Loucy (cell line): Measurements from ENCODE around the gene INPP4B.

Source experiments
- CTCF ChIP-seq: fragments of 200-600 bp; sonication (generic); conservative IDR thresholded peaks from 2 replicates; pipeline ENCODE4 v1.5.1; 2014; ENCODE audit warnings: mild to moderate bottlenecking, antibody characterized with exemption, low read length
- EZH2phosphoT487 ChIP-seq: fragments of 200-600 bp; IDR thresholded peaks from 2 replicates; pipeline ENCODE4 v1.6.1; 2018; ENCODE audit warnings: antibody characterized with exemption, mild to moderate bottlenecking, moderate library complexity, borderline replicate concordance

DNA sequence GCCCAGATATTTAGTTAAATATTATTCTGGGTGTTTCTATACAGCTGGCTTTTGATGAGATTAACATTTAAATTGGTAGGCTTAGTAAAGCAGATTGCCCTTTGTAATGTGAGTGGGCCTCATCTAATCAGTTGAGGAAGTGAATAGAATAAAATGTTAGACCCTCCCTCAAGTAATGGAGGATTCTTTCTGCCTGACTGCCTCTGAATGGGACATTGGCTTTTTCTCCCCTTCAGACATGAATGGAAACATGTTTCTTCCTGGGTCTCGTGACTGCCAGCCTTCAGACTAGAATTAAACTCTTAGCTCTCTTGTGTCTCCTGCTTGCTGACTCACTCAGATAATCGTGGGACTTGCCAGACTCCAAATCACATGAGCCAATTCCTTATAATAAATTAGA lies 266.7 kb downstream of the INPP4B start:
- TF ChIP-seq CTCF (no peak), EZH2phosphoT487 (no peak)
